Melanocyte of skin (primary cell): ENCODE results near the gene NOTCH1. TPM values are rescaled to one million over a fixed set of nuclear protein-coding genes. Genes with fewer than 3 reads are reported as not detected.

ENCODE experiments used
- small RNA-seq, 2 donors: library from RNA; depleted of rRNA; stranded (forward); fragments of <200 nt; gene quantifications; one replicate each; pipeline ENCODE3, GENCODE V24; 2012
- total RNA-seq, 2 donors: library from RNA; depleted of rRNA; stranded (reverse); fragments of >200 nt; gene quantifications; 2 replicates each; pipeline ENCODE4 v1.2.3, GENCODE V29; 2012

The NOTCH1 gene
- 10 to 100 TPM in 1 of 2 donors, 1 to 10 TPM in 1; 9.6 to 23.0 TPM for total RNA-seq

DNA sequence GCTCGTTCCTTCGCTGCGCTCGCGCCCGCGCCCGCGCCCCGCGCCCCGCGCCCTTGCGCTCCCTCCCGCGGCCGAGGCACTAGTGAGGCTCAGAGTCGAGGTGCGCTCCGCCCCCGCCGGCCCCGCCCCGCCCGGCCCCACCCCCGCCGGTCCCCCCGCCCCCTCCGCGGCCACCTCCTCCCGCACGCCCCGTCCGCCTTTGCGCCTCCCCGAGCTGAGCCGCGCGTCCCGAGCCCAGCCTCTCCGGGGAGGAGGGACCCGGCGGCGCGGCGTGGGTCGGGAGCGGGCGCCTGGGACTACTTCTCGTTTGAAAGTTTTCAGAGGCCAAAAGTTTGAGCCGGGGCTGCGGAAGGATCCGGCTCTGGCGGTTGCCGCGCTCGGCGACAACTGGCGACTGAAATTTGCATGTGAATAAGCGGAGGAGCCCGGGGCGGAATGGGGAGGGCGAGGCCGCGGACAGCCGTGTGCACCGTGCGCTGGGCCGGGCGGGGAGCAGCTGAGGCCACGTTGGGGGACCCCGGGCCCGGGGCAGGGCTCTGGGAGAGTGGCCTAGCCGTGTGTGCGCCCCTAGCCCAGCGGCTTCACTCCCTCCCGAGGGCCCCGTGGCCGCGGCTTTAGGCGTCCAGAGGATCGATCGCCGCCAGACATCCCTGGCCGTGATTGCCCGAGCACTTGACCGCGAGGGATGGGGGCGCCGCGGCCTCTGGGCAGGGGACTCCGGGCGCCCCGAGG is at the start of gene NOTCH1:
Gene NOTCH1, minus strand, starts transcription at position 84 of the 732 bp plus-strand sequence. CDS start 262 bp downstream, outside the sequence.

DNA sequence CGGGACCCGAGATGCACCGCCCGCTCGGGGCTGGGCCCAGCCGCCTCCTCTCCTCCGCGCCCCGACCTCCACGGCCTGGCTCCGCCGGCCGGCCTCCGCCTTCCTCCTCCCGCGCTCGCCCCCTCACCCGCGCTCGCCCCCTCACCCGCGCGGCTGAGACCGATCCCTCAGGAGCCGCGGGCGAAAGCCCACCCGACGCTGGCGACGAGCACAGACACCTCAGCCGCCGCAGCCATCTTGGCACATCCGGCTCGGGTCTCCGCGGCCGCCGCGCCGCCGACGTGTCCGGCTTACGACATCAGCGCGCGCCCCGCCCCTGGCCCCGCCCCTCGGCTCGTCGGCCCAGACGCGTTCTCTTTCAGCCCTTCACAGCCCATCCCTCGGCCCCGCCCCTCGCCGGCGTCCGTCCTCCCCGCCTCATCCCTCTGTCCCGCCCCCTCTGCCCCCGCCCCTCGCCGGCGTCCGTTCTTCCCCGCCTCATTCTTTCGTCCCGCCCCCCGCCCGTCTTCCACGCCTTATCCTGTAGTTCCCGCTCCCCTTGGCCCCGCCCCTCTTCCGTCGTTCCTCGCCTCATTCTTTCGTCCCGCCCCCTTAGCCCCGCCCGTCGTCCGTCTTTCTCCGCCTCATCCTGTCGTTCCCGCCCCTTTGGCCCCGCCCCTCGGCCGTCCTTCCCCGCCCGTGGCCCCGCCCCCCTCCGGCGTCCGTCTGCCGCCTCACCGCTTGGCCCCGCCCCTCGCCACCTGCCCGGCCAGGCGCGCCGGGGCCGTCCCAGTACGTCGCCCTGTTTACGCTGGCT is 62.9 kb downstream of the NOTCH1 start, which contains the start of gene SEC16A:
Gene SEC16A, minus strand, starts transcription at position 248 of the 796 bp plus-strand sequence. CDS start 5,425 bp downstream, outside the sequence.

Small RNA genes lying within 50 kb of the gene (small RNA-seq; reads per million reads assigned to genes)
- gene MIR4673 = 0 to 0.04 reads per million in 2 donors
- gene MIR4674 = 0 reads per million in 2 donors

Other genes with a start within 250 kb of the NOTCH1 start
- gene CCDC187, start 242.0 kb downstream of the NOTCH1 start, total RNA-seq = not detected
- 10 to 100 TPM; 19.3 to 24.6 TPM for gene GPSM1, start 218.5 kb downstream of the NOTCH1 start, total RNA-seq
- gene DNLZ, start 182.3 kb downstream of the NOTCH1 start, total RNA-seq = 1 to 10 TPM; 5.3 to 5.5 TPM
- gene CARD9, start 172.4 kb downstream of the NOTCH1 start, total RNA-seq = under 1 TPM; under 0.01 to 0.33 TPM
- gene SNAPC4, start 145.9 kb downstream of the NOTCH1 start, total RNA-seq = 10 to 100 TPM in 1 of 2 donors, 1 to 10 TPM in 1; 7.6 to 12.0 TPM
- 10 to 100 TPM; 24.4 to 54.3 TPM for gene ENTR1, start 135.4 kb downstream of the NOTCH1 start, total RNA-seq
- 10 to 100 TPM; 41.6 to 63.9 TPM for gene PMPCA, start 135.4 kb downstream of the NOTCH1 start, total RNA-seq
- gene INPP5E, start 106.2 kb downstream of the NOTCH1 start, total RNA-seq = 10 to 100 TPM in 1 of 2 donors, 1 to 10 TPM in 1; 8.0 to 12.7 TPM
- gene SEC16A, start 63.0 kb downstream of the NOTCH1 start, total RNA-seq = 10 to 100 TPM; 19.6 to 26.6 TPM
- gene EGFL7, start 116.9 kb upstream of the NOTCH1 start, total RNA-seq = 10 to 100 TPM in 1 of 2 donors, 1 to 10 TPM in 1; 5.9 to 18.3 TPM
- gene AGPAT2, start 141.4 kb upstream of the NOTCH1 start, total RNA-seq = 10 to 100 TPM; 48.2 to 67.3 TPM
- 10 to 100 TPM in 1 of 2 donors, 1 to 10 TPM in 1; 8.6 to 11.7 TPM for gene DIPK1B, start 166.5 kb upstream of the NOTCH1 start, total RNA-seq
- gene LCN10, start 196.9 kb upstream of the NOTCH1 start, total RNA-seq = not detected
- gene LCN6, start 202.5 kb upstream of the NOTCH1 start, total RNA-seq = not detected
- gene LCN8, start 212.2 kb upstream of the NOTCH1 start, total RNA-seq = not detected
- not detected for gene LCN15, start 218.5 kb upstream of the NOTCH1 start, total RNA-seq
- gene TMEM141, start 245.3 kb upstream of the NOTCH1 start, total RNA-seq = 10 to 100 TPM; 42.3 to 55.4 TPM